GM23248 (cell line): ENCODE measurements around the gene SMIM24. TPM values are rescaled to one million over a fixed set of nuclear protein-coding genes. Genes with fewer than 3 reads are reported as not detected.

Experiments
- DNase-seq: peaks from one replicate; pipeline ENCODE4 v3.0.0-alpha.2; 2015
- H2AFZ ChIP-seq: fragments of 200-600 bp; sonication (generic); 2 replicates; pipeline ENCODE4 v1.6.1; 2016; ENCODE audit warnings: antibody characterized with exemption
- H3F3A ChIP-seq: fragments of 200-600 bp; sonication (generic); 2 replicates; pipeline ENCODE4 v1.6.1; 2016; ENCODE audit warnings: mild to moderate bottlenecking, antibody characterized with exemption, mixed run types; ENCODE audit not compliant: insufficient read depth
- H3K27ac ChIP-seq: fragments of 200-600 bp; sonication (generic); 2 replicates; pipeline ENCODE4 v1.5.1; 2016; ENCODE audit warnings: mild to moderate bottlenecking
- H3K27me3 ChIP-seq: fragments of 200-600 bp; sonication (generic); replicated peaks from 2 replicates; pipeline ENCODE4 v1.6.1; 2016; ENCODE audit warnings: mild to moderate bottlenecking; ENCODE audit not compliant: insufficient read depth
- H3K36me3 ChIP-seq: fragments of 200-600 bp; sonication (generic); 2 replicates; pipeline ENCODE4 v1.6.1; 2016; ENCODE audit warnings: low read depth, mild to moderate bottlenecking
- H3K4me1 ChIP-seq: fragments of 200-600 bp; sonication (generic); 2 replicates; pipeline ENCODE4 v1.6.1; 2016; ENCODE audit warnings: mild to moderate bottlenecking; ENCODE audit not compliant: insufficient read depth
- H3K4me2 ChIP-seq: fragments of 200-600 bp; sonication (generic); one replicate; pipeline ENCODE4 v1.6.1; 2016; ENCODE audit warnings: mild to moderate bottlenecking; ENCODE audit not compliant: unreplicated experiment
- H3K4me3 ChIP-seq: fragments of 200-600 bp; sonication (generic); 2 replicates; pipeline ENCODE4 v1.5.1; 2016; ENCODE audit warnings: mild to moderate bottlenecking
- H3K79me2 ChIP-seq: fragments of 200-600 bp; sonication (generic); 2 replicates; pipeline ENCODE4 v1.6.1; 2016; ENCODE audit warnings: mild to moderate bottlenecking; ENCODE audit not compliant: insufficient read depth
- H3K9ac ChIP-seq: fragments of 200-600 bp; sonication (generic); 2 replicates; pipeline ENCODE4 v1.6.1; 2016; ENCODE audit warnings: mild to moderate bottlenecking
- H3K9me2 ChIP-seq: fragments of 200-600 bp; sonication (generic); 2 replicates; pipeline ENCODE4 v1.6.1; 2016; ENCODE audit warnings: mixed run types, mild to moderate bottlenecking, moderate library complexity; ENCODE audit not compliant: insufficient read depth
- H3K9me3 ChIP-seq: fragments of 200-600 bp; sonication (generic); one replicate; pipeline ENCODE4 v1.6.1; 2017; ENCODE audit warnings: low read depth
- H4K20me1 ChIP-seq: fragments of 200-600 bp; sonication (generic); 2 replicates; pipeline ENCODE4 v1.6.0; 2016; ENCODE audit not compliant: insufficient read depth
- EZH2 ChIP-seq: fragments of 200-600 bp; sonication (generic); IDR thresholded peaks from 2 replicates; pipeline ENCODE4 v1.6.1; 2018; ENCODE audit warnings: antibody characterized with exemption, mild to moderate bottlenecking; ENCODE audit not compliant: insufficient read depth, poor library complexity, severe bottlenecking
- EZH2phosphoT487 ChIP-seq: fragments of 200-600 bp; sonication (generic); IDR thresholded peaks from 2 replicates; pipeline ENCODE4 v1.6.1; 2018; ENCODE audit warnings: antibody characterized with exemption, moderate library complexity, mild to moderate bottlenecking, low read depth; ENCODE audit not compliant: insufficient read depth
- WGBS, 2 experiments: methylation state at CpG; one replicate each; pipeline ENCODE4 v1.1.6; 2015 to 2017; ENCODE audit warnings: low lambda C conversion rate in 2 of 2, low coverage in 1 of 2; ENCODE audit errors: missing lambda C conversion rate in 2 of 2; 5-methylcytosine and 5-hydroxymethylcytosine counted together
- in situ Hi-C: fragments of 300-500 bp; cut with MboI; formaldehyde crosslinking; loops from 2 replicates; pipeline ENCODE4 v1.15.0; 2020
- polyA plus RNA-seq: library from polyadenylated mRNA; unstranded; fragments of >200 nt; fragmentation: Nextera tagmentation; extraction: Ambion mirVana; gene quantifications from 2 replicates; pipeline ENCODE4 v1.2.1, GENCODE V29; 2016
- total RNA-seq: library from RNA; depleted of rRNA; stranded (reverse); fragments of >200 nt; shearing (Covaris generic); gene quantifications from 2 replicates; pipeline ENCODE4 v1.2.3, GENCODE V29; 2014

The SMIM24 gene
- total and polyA plus RNA-seq, 2 experiments from 2014 or later: not detected

DNA sequence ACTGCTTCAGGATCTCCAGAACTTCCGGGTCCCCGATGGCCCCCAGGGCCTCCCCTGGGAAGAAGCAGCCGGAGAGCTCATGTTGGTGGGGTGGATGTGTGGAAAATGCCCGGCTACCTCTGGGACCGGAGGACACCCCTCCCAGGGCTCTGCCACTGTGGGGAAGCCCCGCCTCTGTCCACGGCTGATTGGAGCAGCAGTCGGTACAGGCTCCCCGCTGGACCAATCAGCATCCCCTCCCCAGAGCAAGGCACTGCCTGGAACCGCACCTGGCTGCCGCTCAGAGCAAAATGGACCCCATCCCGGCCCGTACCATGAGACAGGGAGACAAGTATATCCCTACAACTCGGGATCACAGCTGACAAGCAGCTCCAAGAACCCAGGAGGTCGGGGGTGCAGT is 13.7 kb upstream of the SMIM24 start:
- Histone ChIP-seq H3K79me2 (peaks cover 23% of the 10 kb centered on the region), H3K27ac (no peak overlapping the region), H2AFZ (no peak overlapping the region), H3K9me2 (no peaks in the 10 kb centered on the region), H4K20me1 (no peaks in the 10 kb centered on the region), H3K4me2 (no peak overlapping the region), H3K36me3 (0 out of 2 replicates have a peak, but pooled peaks cover 5% of the 10 kb centered on the region), H3K9ac (no peak overlapping the region), H3F3A (no peaks in the 10 kb centered on the region), H3K9me3 (no peaks in the 10 kb centered on the region), H3K4me3 (no peak overlapping the region), H3K27me3 (no peaks in the 10 kb centered on the region), H3K4me1 (no peaks in the 10 kb centered on the region)
- TF ChIP-seq EZH2phosphoT487 (no peak), EZH2 (no peak)
- DNase-seq: no peak
- 85 to 92% methylated on average over 10 to 15 of the region's 15 CpGs for WGBS, 2 experiments
- in situ Hi-C loops: no loop called here

DNA sequence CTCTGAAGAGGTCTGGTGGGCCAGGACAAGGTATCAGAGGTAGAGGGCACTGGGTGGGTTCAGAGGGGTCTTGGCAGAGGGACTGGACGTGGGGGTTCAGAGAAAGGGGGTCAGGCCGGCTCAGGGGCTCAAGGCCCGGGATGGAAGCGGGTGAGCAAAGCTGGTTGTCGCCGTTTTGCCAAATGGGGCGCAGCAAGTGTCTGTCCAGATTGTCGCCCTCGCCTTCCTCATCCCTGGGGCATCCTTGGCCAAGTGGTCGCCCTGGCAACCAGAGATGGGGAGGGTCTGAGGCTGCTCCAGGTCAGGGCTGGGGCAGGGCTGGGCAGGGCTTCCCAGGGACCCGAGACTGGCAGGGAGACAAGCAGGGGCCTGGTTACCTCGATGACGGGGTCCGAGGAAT is 13.3 kb upstream of the SMIM24 start:
- 96% methylated on average over 14 of the region's 14 CpGs for WGBS, 2 experiments
- in situ Hi-C loops: no loop called here

DNA sequence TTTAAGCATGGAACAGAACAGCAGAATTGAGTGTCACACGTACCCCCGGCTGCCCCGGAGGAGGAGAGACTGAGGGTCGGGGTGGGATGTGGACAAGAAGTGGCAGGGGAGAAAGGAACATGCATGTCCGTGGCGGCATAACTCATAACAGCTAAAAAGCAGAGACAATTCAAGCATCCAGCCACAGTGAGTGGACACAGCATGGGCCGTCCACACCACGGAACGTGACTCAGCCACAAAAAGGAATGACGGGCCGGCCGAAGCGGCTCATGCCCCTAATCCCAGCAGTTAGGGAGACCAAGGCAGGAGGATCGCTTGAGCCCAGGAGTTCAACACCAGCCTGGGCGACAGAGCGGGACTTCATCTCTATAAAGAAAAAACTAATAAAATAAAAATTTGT is 12.6 kb upstream of the SMIM24 start:
- H3K36me3 ChIP-seq: 0 out of 2 replicates have a peak, but pooled peaks cover 5% of the 10 kb centered on the region
- H3K27me3 ChIP-seq: no peaks in the 10 kb centered on the region
- no peak overlapping the region for H3K4me2 ChIP-seq
- WGBS, 2 experiments: 96 to 97% methylated on average over 16 of the region's 16 CpGs
- no peaks in the 10 kb centered on the region for H3K9me3 ChIP-seq
- no peak overlapping the region for H3K27ac ChIP-seq
- H4K20me1 ChIP-seq: no peaks in the 10 kb centered on the region
- in situ Hi-C loops: no loop called here
- H3K4me3 ChIP-seq: no peak overlapping the region
- DNase-seq: no peak
- H3K9ac ChIP-seq: no peak overlapping the region
- H3K9me2 ChIP-seq: no peaks in the 10 kb centered on the region
- no peak for TF ChIP-seq EZH2phosphoT487
- TF ChIP-seq EZH2: no peak
- no peaks in the 10 kb centered on the region for H3F3A ChIP-seq
- H2AFZ ChIP-seq: no peak overlapping the region
- no peaks in the 10 kb centered on the region for H3K4me1 ChIP-seq
- H3K79me2 ChIP-seq: peaks cover 11% of the 10 kb centered on the region

More for the DNA sequence above, 13.3 kb upstream of the SMIM24 start:
- Histone ChIP-seq H2AFZ (no peak overlapping the region), H3K27ac (no peak overlapping the region), H3F3A (no peaks in the 10 kb centered on the region), H3K36me3 (0 out of 2 replicates have a peak, but pooled peaks cover 5% of the 10 kb centered on the region), H3K9me3 (no peaks in the 10 kb centered on the region), H3K4me3 (no peak overlapping the region), H3K9ac (no peak overlapping the region), H3K4me2 (no peak overlapping the region), H3K4me1 (no peaks in the 10 kb centered on the region), H3K27me3 (no peaks in the 10 kb centered on the region), H3K79me2 (peaks cover 19% of the 10 kb centered on the region), H3K9me2 (no peaks in the 10 kb centered on the region), H4K20me1 (no peaks in the 10 kb centered on the region)
- no peak for DNase-seq
- no peak for TF ChIP-seq EZH2
- no peak for TF ChIP-seq EZH2phosphoT487

DNA sequence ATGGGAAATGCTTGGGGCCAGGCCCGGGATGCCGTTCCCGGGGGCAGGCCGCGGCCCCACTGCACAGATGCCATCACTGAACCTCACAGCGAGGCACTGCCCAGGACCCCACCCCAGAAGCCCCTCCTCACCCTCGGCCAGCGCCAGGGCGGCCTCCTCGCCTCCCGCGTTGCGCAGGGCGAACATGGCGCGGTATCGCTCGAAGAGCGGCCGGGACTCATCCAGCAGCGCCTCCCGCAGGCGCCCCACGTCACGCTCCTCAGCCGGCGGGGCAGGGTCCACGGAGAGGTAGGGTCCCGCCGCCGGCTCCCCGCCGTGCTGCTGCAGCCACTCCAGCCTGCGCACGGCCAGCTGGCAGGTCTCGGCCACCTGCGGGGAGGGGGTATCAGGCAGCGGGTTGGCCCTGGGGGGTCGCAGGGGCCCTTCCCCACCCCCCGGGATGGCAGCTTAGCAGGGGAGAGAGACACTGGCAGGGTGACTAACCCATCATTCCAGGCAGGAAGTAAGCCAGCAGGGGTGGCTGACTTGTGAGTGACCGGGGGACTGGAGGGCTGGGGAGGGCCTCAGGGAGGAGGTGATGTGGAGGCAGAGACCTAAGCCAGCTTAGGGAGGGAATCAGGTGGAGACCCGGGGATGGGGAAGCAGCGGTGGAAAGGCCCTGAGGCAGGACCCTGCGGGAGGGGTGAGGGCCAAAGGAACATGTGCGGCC is 12.0 kb upstream of the SMIM24 start:
- in situ Hi-C loops: no loop called here
- Histone ChIP-seq H3K9ac (no peak overlapping the region), H4K20me1 (no peaks in the 10 kb centered on the region), H3K4me3 (no peak overlapping the region), H3K4me1 (no peaks in the 10 kb centered on the region), H2AFZ (no peak overlapping the region), H3K27ac (no peak overlapping the region), H3K79me2 (peaks cover 7% of the 10 kb centered on the region; the same call in 1 of the 2 replicates), H3K4me2 (no peak overlapping the region), H3K9me2 (no peaks in the 10 kb centered on the region), H3K27me3 (no peaks in the 10 kb centered on the region), H3K36me3 (0 out of 2 replicates have a peak, but pooled peaks cover 5% of the 10 kb centered on the region), H3K9me3 (no peaks in the 10 kb centered on the region), H3F3A (no peaks in the 10 kb centered on the region)
- DNase-seq: no peak
- TF ChIP-seq EZH2phosphoT487: no peak
- no peak for TF ChIP-seq EZH2
- 94 to 96% methylated on average over 11 to 45 of the region's 45 CpGs for WGBS, 2 experiments
